Hematopoietic multipotent progenitor cell treated with erythropoietin and hydrocortisone succinate and interleukin-3 and kit ligand, for 8 days (in vitro differentiated cells): ENCODE results near the gene SETD4.

Experiments used
- DNase-seq: peaks from one replicate; pipeline ENCODE4 v3.0.0-alpha.2; 2015

The SETD4 gene

GRCh38 chr21:36004441-36004840 lies 55.9 kb downstream of the SETD4 start:
- DNase-seq: no peak

- DNase-seq: no peak
Measured at GRCh38 chr21:36003776-36004175, 56.5 kb downstream of the SETD4 start.

GRCh38 chr21:35996217-35996616 lies 64.1 kb downstream of the SETD4 start:
- DNase-seq: no peak

GRCh38 chr21:35995522-35996088 lies 64.7 kb downstream of the SETD4 start:
- DNase-seq: no peak

- DNase-seq: peak; percentile 3
Measured at GRCh38 chr21:35994613-35995012, 65.7 kb downstream of the SETD4 start.

- DNase-seq: no peak
Measured at GRCh38 chr21:35993875-35994490, 66.3 kb downstream of the SETD4 start.

- DNase-seq: no peak
Measured at GRCh38 chr21:35991131-35991530, 69.2 kb downstream of the SETD4 start.

GRCh38 chr21:35990609-35991008 lies 69.7 kb downstream of the SETD4 start:
- DNase-seq: no peak

- DNase-seq: no peak
Measured at GRCh38 chr21:35989138-35989735, 71.1 kb downstream of the SETD4 start.

- DNase-seq: no peak
Measured at GRCh38 chr21:35988416-35989137, 71.7 kb downstream of the SETD4 start.

GRCh38 chr21:35987475-35987874 lies 72.9 kb downstream of the SETD4 start:
- no peak for DNase-seq

GRCh38 chr21:35984654-35985361 lies 75.5 kb downstream of the SETD4 start:
- DNase-seq: no peak
